HFF-Myc (cell line): ENCODE results near the gene ELOA.

Experiments used
- DNase-seq: peaks from one replicate; pipeline ENCODE4 v3.0.0-alpha.2; 2011; ENCODE audit warnings: low read depth; ENCODE audit errors: extremely low read depth
- H3K4me3 ChIP-seq: replicated peaks from 2 replicates; pipeline ENCODE4 v1.5.1; 2011; ENCODE audit warnings: low read depth, mild to moderate bottlenecking, control low read depth, low read length
- CTCF ChIP-seq: IDR thresholded peaks from 2 replicates; pipeline ENCODE4 v1.5.1; 2012; ENCODE audit warnings: mild to moderate bottlenecking, low read depth, low read length, control low read depth; ENCODE audit errors: missing control alignments

ELOA gene

DNA sequence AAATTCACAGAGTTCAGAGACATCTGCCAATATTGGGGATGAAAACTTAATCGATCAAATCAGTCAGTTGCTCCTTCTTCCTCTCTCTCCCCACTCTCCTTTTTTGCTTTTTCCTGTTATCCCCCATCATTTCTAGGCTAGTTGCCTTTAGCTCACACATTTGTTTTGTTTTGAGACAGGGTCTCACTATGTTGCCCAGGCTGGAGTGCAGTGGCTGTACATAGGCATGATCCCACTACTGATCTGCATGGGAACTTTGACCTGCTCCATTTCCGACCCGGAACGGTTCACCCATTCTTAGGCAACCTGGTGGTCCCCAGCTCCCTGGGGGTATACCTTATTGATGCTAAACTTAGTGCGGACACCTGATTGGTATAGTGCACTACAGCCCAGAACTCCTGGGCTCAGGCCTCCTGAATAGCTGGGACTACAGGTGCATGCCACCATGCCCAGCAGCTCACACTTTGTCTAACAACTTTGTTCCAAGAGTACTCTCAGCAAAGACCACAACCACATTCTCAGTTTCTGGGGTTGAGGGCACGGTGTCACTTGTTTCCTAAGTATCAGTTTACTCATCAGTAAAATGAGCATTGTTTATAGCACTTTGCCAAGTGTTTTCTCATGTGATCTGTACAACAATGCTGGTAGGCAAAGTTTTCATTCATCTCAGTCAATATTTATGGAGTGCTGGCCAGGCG lies 6.7 kb upstream of the ELOA start:
- TF ChIP-seq CTCF = no peak
- DNase-seq = no peak
- H3K4me3 ChIP-seq = no peak overlapping the region

GRCh38 chr1:23741609-23742008 lies 1.7 kb upstream of the ELOA start:
- DNase-seq = no peak
- no peak overlapping the region for H3K4me3 ChIP-seq
- no peak for TF ChIP-seq CTCF

GRCh38 chr1:23742670-23743286 lies 493 bp upstream of the ELOA start:
- TF ChIP-seq CTCF = no peak
- DNase-seq = no peak
- peak overlapping the region; percentile 85 for H3K4me3 ChIP-seq

DNA sequence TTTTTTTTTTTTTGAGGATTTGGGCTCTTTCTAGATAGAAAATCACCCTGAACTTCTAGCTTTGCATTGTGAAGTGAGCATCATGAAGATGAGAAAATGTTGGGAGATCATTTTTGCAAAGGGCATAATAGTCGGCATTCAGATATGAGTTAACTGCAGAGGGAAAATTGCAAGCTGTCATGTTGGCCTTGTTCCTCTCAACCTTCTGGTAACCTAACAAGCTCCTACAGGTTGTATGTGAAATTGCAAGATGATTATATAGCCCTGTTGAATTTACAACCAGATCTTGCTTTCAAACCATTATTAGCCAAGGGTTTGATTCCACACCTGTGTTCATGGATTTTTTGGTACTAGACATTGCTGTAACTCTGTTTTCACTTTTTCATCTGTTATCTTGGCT lies 2.2 kb downstream of the ELOA start:
- TF ChIP-seq CTCF = peak; percentile 27
- peak overlapping the region; percentile 85; the same call in 1 of the 2 replicates for H3K4me3 ChIP-seq
- DNase-seq = no peak

DNA sequence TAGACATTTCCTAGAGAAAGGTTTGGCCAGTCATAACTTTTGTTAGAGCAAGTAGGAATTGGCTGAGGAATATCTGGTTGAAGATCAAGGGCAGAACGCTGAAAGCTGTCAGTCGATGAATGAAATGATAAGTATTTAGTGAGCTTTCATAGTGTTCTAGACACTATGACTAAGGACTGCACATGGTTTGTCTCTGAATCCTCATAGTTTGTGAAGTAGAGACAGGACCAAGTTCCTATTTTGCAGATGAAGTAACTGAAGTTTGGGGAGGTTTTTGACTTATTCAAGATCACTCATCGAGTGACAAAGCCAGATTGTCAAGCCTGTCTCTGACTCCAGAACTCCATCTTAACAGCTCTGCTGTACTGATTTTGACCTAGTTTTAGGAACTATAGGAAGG lies 4.7 kb downstream of the ELOA start:
- no peak for TF ChIP-seq CTCF
- DNase-seq = no peak
- no peak overlapping the region for H3K4me3 ChIP-seq

DNA sequence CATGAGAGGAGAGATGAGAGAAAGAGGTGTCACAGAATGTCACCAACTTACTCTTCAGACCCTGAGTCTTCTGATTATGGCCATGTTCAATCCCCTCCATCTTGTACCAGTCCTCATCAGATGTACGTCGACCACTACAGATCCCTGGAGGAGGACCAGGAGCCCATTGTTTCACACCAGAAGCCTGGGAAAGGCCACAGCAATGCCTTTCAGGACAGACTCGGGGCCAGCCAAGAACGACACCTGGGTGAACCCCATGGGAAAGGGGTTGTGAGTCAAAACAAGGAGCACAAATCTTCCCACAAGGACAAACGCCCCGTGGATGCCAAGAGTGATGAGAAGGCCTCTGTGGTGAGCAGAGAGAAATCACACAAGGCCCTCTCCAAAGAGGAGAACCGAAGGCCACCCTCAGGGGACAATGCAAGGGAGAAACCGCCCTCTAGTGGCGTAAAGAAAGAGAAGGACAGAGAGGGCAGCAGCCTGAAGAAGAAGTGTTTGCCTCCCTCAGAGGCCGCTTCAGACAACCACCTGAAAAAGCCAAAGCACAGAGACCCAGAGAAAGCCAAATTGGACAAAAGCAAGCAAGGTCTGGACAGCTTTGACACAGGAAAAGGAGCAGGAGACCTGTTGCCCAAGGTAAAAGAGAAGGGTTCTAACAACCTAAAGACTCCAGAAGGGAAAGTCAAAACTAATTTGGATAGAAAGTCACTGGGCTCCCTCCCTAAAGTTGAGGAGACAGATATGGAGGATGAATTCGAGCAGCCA lies 8.0 kb downstream of the ELOA start:
- peak; percentile 86 for TF ChIP-seq CTCF
- no peak for DNase-seq
- no peak overlapping the region for H3K4me3 ChIP-seq
